Esophagus squamous epithelium (tissue), 5 donors: ENCODE measurements around the gene TCF19. TPM values are rescaled to one million over a fixed set of nuclear protein-coding genes. Genes with fewer than 3 reads are reported as not detected.
"Not testable (repeated sequence)": the region's sequence is repeated elsewhere in the genome, so short reads cannot be mapped to it uniquely, and the experiment has no call there.

Experiments used
- DNase-seq: peaks from one replicate; lab custom pipeline; 2025; lab: John Stamatoyannopoulos, UW
- H3K27ac ChIP-seq, 4 donors: fragments of 200-600 bp; sonication (generic); one replicate each; pipeline ENCODE4 v1.5.1; 2016 to 2019; ENCODE audit warnings: mild to moderate bottlenecking in 1 of 4
- H3K27me3 ChIP-seq, 4 donors: fragments of 200-600 bp; sonication (generic); 1 replicate in 3 of 4; 2 replicates in 1 of 4; pipeline versions ENCODE4 v1.5.1 to v1.6.0; 2017 to 2021; ENCODE audit warnings: antibody characterized with exemption in 1 of 4
- H3K36me3 ChIP-seq, 3 donors: fragments of 200-600 bp; sonication (generic); one replicate each; pipeline ENCODE4 v1.5.1; 2016 to 2019
- H3K4me1 ChIP-seq, 3 donors: fragments of 200-600 bp; sonication (generic); one replicate each; pipeline ENCODE4 v1.5.1; 2017 to 2019
- H3K4me3 ChIP-seq, 4 donors: fragments of 200-600 bp; sonication (generic); 1 replicate in 3 of 4; 2 replicates in 1 of 4; pipeline ENCODE4 v1.5.1; 2016 to 2019; ENCODE audit warnings: mild to moderate bottlenecking in 2 of 4, moderate library complexity in 1 of 4
- H3K9me3 ChIP-seq, 3 donors: fragments of 200-600 bp; sonication (generic); one replicate each; pipeline ENCODE4 v1.5.1; 2016 to 2019
- CTCF ChIP-seq, 6 experiments: fragments of 450-650 bp in 4 of 6; fragments of 200-600 bp in 2 of 6; sonication (generic) in 2 of 6; IDR thresholded peaks; one replicate each; pipeline ENCODE4 v1.5.1; 2016 to 2019; ENCODE audit warnings: antibody characterized with exemption in 6 of 6, mild to moderate bottlenecking in 4 of 6, moderate library complexity in 4 of 6
- POLR2A ChIP-seq, 4 donors: fragments of 450-650 bp; IDR thresholded peaks; one replicate each; pipeline ENCODE4 v1.6.1; 2017; ENCODE audit warnings: antibody characterized with exemption in 4 of 4, mild to moderate bottlenecking in 4 of 4, moderate library complexity in 3 of 4
- WGBS, 2 donors: methylation state at CpG; one replicate each; pipeline ENCODE4 v1.1.5; 2018; 5-methylcytosine and 5-hydroxymethylcytosine counted together
- intact Hi-C: fragments of 100-400 bp; cut with DNase I; formaldehyde crosslinking; loops from one replicate; pipeline ENCODE4 v1.15.0; 2022
- total RNA-seq, 4 donors: library from RNA; depleted of rRNA; stranded (reverse); fragments of >200 nt; gene quantifications; one replicate each; pipeline ENCODE4 v1.1.0, GENCODE V29; 2016
- donor health status: DM: yes; HTN: yes; CAD: no.

TCF19 gene
- total RNA-seq, 4 donors from 2014 or later = 12.2 to 17.2 (median 16.6) TPM

GRCh38 chr6:31197559-31198305, 39.3 kb downstream of the TCF19 start:
- DNase-seq = peak; percentile 86
- intact Hi-C loops = no loop called here
- peak overlapping the region; percentile 92 to 97 (median 92) for H3K27ac ChIP-seq

GRCh38 chr6:31199105-31199452, 40.7 kb downstream of the TCF19 start:
- 74 to 81% methylated on average over 4 of the region's 4 CpGs for WGBS, 2 donors
- Histone ChIP-seq H3K4me3 (peak overlapping the region in 2 of 4 donors; percentile 43 to 75), H3K4me1 (peaks cover 13 to 44% (median 30%) of the 10 kb centered on the region in 3 donors), H3K27ac (peak overlapping the region in 3 of 4 donors; percentile 92 to 97 (median 92))
- H3K36me3 ChIP-seq, intact Hi-C loops, H3K9me3 ChIP-seq, H3K27me3 ChIP-seq, DNase-seq: not testable (repeated sequence)

More at GRCh38 chr6:31197559-31198305, 39.3 kb downstream of the TCF19 start:
- H3K4me1 ChIP-seq = peaks cover 5 to 32% (median 20%) of the 10 kb centered on the region in 3 donors
- H3K27me3 ChIP-seq = no peaks in the 10 kb centered on the region
- no peaks in the 10 kb centered on the region for H3K9me3 ChIP-seq
- 0% methylated on average over 18 to 19 of the region's 45 CpGs for WGBS, 2 donors
- H3K36me3 ChIP-seq = no peaks in the 10 kb centered on the region
- peak overlapping the region; percentile 43 to 75 (median 66) for H3K4me3 ChIP-seq
- TF ChIP-seq POLR2A (IDR thresholded peaks at IDR 0.05) (peak in 3 of 4 donors; percentile 52 to 75 (median 73)), CTCF (IDR thresholded peaks at IDR 0.05) (no peak)

GRCh38 chr6:31202259-31203166, 44.1 kb downstream of the TCF19 start:
- H3K9me3 ChIP-seq = no peaks in the 10 kb centered on the region
- 25 to 28% methylated on average over 8 of the region's 11 CpGs for WGBS, 2 donors
- peak overlapping the region in 1 of 4 donors; percentile 71 for H3K4me3 ChIP-seq
- H3K36me3 ChIP-seq = no peaks in the 10 kb centered on the region
- peak overlapping the region; percentile 68 to 87 (median 82) for H3K27ac ChIP-seq
- peaks cover 0 to 9% (median 0%) of the 10 kb centered on the region in 4 donors for H3K27me3 ChIP-seq
- intact Hi-C loops = no loop called here
- peaks cover 13 to 52% (median 27%) of the 10 kb centered on the region in 3 donors for H3K4me1 ChIP-seq
- DNase-seq = no peak
- no peak for TF ChIP-seq CTCF (IDR thresholded peaks at IDR 0.05)
- TF ChIP-seq POLR2A (IDR thresholded peaks at IDR 0.05) = no peak

- H3K4me3 ChIP-seq = peak overlapping the region; percentile 29 to 71 (median 43)
- 8 to 13% methylated on average over 5 of the region's 5 CpGs for WGBS, 2 donors
- no peak for TF ChIP-seq CTCF (IDR thresholded peaks at IDR 0.05)
- no peak for TF ChIP-seq POLR2A (IDR thresholded peaks at IDR 0.05)
- H3K27ac ChIP-seq = peak overlapping the region; percentile 68 to 87 (median 82)
- H3K27me3 ChIP-seq = peaks cover 0 to 9% (median 0%) of the 10 kb centered on the region in 4 donors
- H3K4me1 ChIP-seq = peaks cover 13 to 45% (median 27%) of the 10 kb centered on the region in 3 donors
- no peaks in the 10 kb centered on the region for H3K9me3 ChIP-seq
- H3K36me3 ChIP-seq = no peaks in the 10 kb centered on the region
- DNase-seq = no peak
- intact Hi-C loops = no loop called here
These were observed 45.1 kb downstream of the TCF19 start for GRCh38 chr6:31203345-31203979.

GRCh38 chr6:31204751-31205145, 46.4 kb downstream of the TCF19 start:
- no peak for DNase-seq
- peak overlapping the region; percentile 68 to 87 (median 82) for H3K27ac ChIP-seq
- peak overlapping the region in 1 of 4 donors; percentile 71 for H3K4me3 ChIP-seq
- TF ChIP-seq CTCF (IDR thresholded peaks at IDR 0.05) (no peak), POLR2A (IDR thresholded peaks at IDR 0.05) (no peak)
- H3K9me3 ChIP-seq = no peaks in the 10 kb centered on the region
- 69 to 78% methylated on average over 4 of the region's 4 CpGs for WGBS, 2 donors
- intact Hi-C loops = no loop called here
- H3K27me3 ChIP-seq = peaks cover 0 to 12% (median 0%) of the 10 kb centered on the region in 4 donors
- peaks cover 13 to 33% (median 21%) of the 10 kb centered on the region in 3 donors for H3K4me1 ChIP-seq
- no peaks in the 10 kb centered on the region for H3K36me3 ChIP-seq
